GM18507 (cell line): ENCODE data around the gene DKC1.

Source experiments
- DNase-seq: peaks from one replicate; pipeline ENCODE4 v3.0.0; 2011; ENCODE audit warnings: low read depth; ENCODE audit not compliant: insufficient read length; ENCODE audit errors: extremely low spot score
- FAIRE-seq: peaks from 2 replicates; lab custom pipeline; 2011; peaks lifted over from hg19 to GRCh38; lab: Jason Lieb, UNC

Gene DKC1

GRCh38 chrX:154780968-154781367, 18.3 kb downstream of the DKC1 start:
- DNase-seq = no peak
- no peak for FAIRE-seq

- FAIRE-seq = no peak
- no peak for DNase-seq
These were observed 21.7 kb downstream of the DKC1 start for GRCh38 chrX:154784149-154784995.

GRCh38 chrX:154785716-154786115, 23.1 kb downstream of the DKC1 start:
- FAIRE-seq (no peak), DNase-seq (no peak)

- DNase-seq = no peak
- FAIRE-seq = no peak
These were observed 28.8 kb downstream of the DKC1 start for GRCh38 chrX:154791467-154791866.

GRCh38 chrX:154791939-154792338, 29.3 kb downstream of the DKC1 start:
- no peak for FAIRE-seq
- DNase-seq = no peak

- FAIRE-seq (no peak), DNase-seq (no peak)
These were observed 30.6 kb downstream of the DKC1 start for GRCh38 chrX:154793084-154793795.

- FAIRE-seq (no peak), DNase-seq (no peak)
These were observed 32.4 kb downstream of the DKC1 start for GRCh38 chrX:154795016-154795415.

GRCh38 chrX:154797006-154797405, 34.3 kb downstream of the DKC1 start:
- no peak for DNase-seq
- FAIRE-seq = no peak

GRCh38 chrX:154799556-154800348, 37.1 kb downstream of the DKC1 start:
- FAIRE-seq = no peak

GRCh38 chrX:154800478-154801210, 38.0 kb downstream of the DKC1 start:
- FAIRE-seq = no peak
- no peak for DNase-seq

More at GRCh38 chrX:154799556-154800348, 37.1 kb downstream of the DKC1 start:
- no peak for DNase-seq

- no peak for DNase-seq
- FAIRE-seq = no peak
These were observed 40.3 kb downstream of the DKC1 start for GRCh38 chrX:154802947-154803346.

- DNase-seq = no peak
These were observed 41.7 kb downstream of the DKC1 start for GRCh38 chrX:154804261-154804956.

GRCh38 chrX:154804957-154805695, 42.5 kb downstream of the DKC1 start, which contains the start of gene MPP1:
Gene MPP1, minus strand, starts transcription at chrX:154805485. Its CDS starts 112 bp downstream, at chrX:154805373.
- FAIRE-seq (peak; percentile 75), DNase-seq (peak; percentile 65)

More at GRCh38 chrX:154804261-154804956, 41.7 kb downstream of the DKC1 start:
- no peak for FAIRE-seq

GRCh38 chrX:154805696-154806091, 43.0 kb downstream of the DKC1 start:
- no peak for DNase-seq
- FAIRE-seq = no peak

- DNase-seq (no peak), FAIRE-seq (no peak)
These were observed 44.3 kb downstream of the DKC1 start for GRCh38 chrX:154806837-154807501.

GRCh38 chrX:154809939-154810665, 47.4 kb downstream of the DKC1 start:
- no peak for DNase-seq

More at GRCh38 chrX:154809939-154810665, 47.4 kb downstream of the DKC1 start:
- FAIRE-seq = peak; percentile 59
